Activated CD4-positive, alpha-beta T cell treated with anti-CD3 and anti-CD28 coated beads, Interleukin-2, amount 50 U/mL, for 1 hour (primary cell): ENCODE data around the gene AANAT.
A peak's percentile ranks its signal among the peaks of the same experiment; 100 is the strongest.

Experiments
- DNase-seq: peaks from one replicate; pipeline ENCODE4 v3.0.0-alpha.2; 2020

AANAT gene

GRCh38 chr17:76491271-76492122 is 24.1 kb downstream of the AANAT start:
- no peak for DNase-seq

- DNase-seq: no peak
Observed at GRCh38 chr17:76492123-76492988, 25.0 kb downstream of the AANAT start.

GRCh38 chr17:76492989-76493501 is 25.6 kb downstream of the AANAT start:
- no peak for DNase-seq

GRCh38 chr17:76493505-76494167 is 26.2 kb downstream of the AANAT start:
- no peak for DNase-seq

GRCh38 chr17:76495663-76496400 is 28.4 kb downstream of the AANAT start:
- DNase-seq: no peak

GRCh38 chr17:76496464-76496863 is 29.1 kb downstream of the AANAT start:
- no peak for DNase-seq

GRCh38 chr17:76497699-76497978 is 30.2 kb downstream of the AANAT start:
- DNase-seq: no peak

GRCh38 chr17:76497979-76498875 is 30.8 kb downstream of the AANAT start:
- no peak for DNase-seq

- DNase-seq: no peak
Observed at GRCh38 chr17:76498876-76499251, 31.5 kb downstream of the AANAT start.

GRCh38 chr17:76499267-76499667 is 31.9 kb downstream of the AANAT start:
- no peak for DNase-seq

GRCh38 chr17:76500074-76500746 is 32.8 kb downstream of the AANAT start:
- DNase-seq: no peak

- DNase-seq: no peak
Observed at GRCh38 chr17:76500747-76501017, 33.3 kb downstream of the AANAT start.

- peak; percentile 96 for DNase-seq
Observed at GRCh38 chr17:76501018-76501826, 33.8 kb downstream of the AANAT start, which contains the start of gene RHBDF2. Gene RHBDF2 (minus strand): TSS chr17:76501423. CDS start chr17:76481524, 19,899 bp downstream.

GRCh38 chr17:76501827-76502307 is 34.5 kb downstream of the AANAT start:
- DNase-seq: no peak

GRCh38 chr17:76502341-76503211 is 35.2 kb downstream of the AANAT start:
- DNase-seq: no peak

- no peak for DNase-seq
Observed at GRCh38 chr17:76504117-76504516, 36.7 kb downstream of the AANAT start.

- peak; percentile 88 for DNase-seq
Observed at GRCh38 chr17:76506408-76507345, 39.3 kb downstream of the AANAT start.
